Measurements from ENCODE around the gene NSUN4. TPM values are rescaled to one million over a fixed set of nuclear protein-coding genes. Genes with fewer than 3 reads are reported as not detected.
A peak's percentile ranks its signal among the peaks of the same experiment; 100 is the strongest.

Gene NSUN4
- total RNA-seq, 4 donors from 2014 or later, result 23.4 to 40.0 (median 34.9) TPM

DNA sequence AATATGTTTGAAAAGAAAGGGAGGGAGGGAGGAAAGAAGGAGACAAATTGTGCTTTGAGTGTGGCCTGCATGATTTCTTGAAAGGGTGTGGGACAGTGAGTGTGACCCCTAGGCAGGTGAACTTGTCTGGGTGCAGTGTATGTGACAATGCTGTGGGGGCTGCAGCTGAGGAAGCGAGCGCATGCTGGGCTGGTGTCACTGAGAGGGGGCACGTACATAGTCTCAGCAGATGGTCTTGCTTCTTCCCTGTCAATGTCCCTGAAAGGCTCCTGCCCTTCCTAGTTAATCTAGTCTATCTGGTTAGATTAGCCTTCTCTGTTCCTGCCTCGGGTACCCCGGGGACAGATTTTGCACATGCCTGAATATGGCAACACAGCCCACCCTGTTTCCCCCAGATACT, 63.3 kb downstream of the NSUN4 start:
- no peak for DNase-seq
- WGBS, 2 donors, result 91 to 94% methylated on average over 5 of the region's 5 CpGs
- Histone ChIP-seq H3K27ac (no peak overlapping the region), H3K4me3 (replicated peaks in 1 of 3) (no peak overlapping the region), H3K4me1 (peaks cover 32 to 37% of the 10 kb centered on the region in 2 donors), H3K27me3 (no peaks in the 10 kb centered on the region), H3K9me3 (no peaks in the 10 kb centered on the region), H3K36me3 (peaks cover 4 to 5% of the 10 kb centered on the region in 2 donors)
- intact Hi-C loops (cut with DNase I), result no loop called here
- TF ChIP-seq, protein P1, sequence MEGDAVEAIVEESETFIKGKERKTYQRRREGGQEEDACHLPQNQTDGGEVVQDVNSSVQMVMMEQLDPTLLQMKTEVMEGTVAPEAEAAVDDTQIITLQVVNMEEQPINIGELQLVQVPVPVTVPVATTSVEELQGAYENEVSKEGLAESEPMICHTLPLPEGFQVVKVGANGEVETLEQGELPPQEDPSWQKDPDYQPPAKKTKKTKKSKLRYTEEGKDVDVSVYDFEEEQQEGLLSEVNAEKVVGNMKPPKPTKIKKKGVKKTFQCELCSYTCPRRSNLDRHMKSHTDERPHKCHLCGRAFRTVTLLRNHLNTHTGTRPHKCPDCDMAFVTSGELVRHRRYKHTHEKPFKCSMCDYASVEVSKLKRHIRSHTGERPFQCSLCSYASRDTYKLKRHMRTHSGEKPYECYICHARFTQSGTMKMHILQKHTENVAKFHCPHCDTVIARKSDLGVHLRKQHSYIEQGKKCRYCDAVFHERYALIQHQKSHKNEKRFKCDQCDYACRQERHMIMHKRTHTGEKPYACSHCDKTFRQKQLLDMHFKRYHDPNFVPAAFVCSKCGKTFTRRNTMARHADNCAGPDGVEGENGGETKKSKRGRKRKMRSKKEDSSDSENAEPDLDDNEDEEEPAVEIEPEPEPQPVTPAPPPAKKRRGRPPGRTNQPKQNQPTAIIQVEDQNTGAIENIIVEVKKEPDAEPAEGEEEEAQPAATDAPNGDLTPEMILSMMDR (IDR thresholded peaks at IDR 0.05), result no peak
- TF ChIP-seq POLR2A (IDR thresholded peaks at IDR 0.05), result no peak

DNA sequence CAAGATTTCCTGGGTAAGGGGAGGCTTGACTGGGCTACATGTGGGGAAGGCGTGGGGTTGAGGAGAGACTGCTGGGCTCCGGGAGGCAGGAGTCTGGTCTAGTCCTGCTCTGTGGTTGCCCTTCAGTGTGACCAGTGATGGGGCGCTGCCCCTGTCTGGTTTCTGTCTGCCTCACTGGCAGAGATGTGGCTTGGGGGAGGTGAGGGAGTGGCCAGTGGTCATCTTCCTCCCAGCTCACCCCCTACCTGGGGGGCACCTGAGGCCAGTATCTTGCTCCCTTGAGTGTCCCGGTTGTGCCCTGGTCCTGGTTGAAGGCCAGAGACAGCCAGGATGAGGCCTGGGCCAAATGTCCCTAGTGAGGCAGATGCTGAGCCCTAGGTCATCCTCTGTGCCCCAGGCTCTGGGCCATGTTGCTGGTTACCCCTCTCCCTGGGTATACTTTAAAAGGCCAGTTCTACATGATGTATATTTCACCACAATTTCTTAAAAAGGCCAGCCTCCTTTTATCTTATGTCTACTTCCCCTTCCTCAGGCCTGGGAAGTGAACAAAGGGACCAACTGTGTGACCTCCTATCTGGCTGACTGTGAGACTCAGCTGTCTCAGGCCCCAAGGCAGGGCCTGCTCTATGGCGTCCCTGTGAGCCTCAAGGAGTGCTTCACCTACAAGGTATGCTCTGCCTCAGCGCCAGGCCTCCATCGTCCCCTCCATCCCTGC, 64.0 kb downstream of the NSUN4 start:
- Histone ChIP-seq H3K36me3 (peaks cover 7 to 8% of the 10 kb centered on the region in 2 donors), H3K27me3 (no peaks in the 10 kb centered on the region), H3K4me3 (replicated peaks in 1 of 3) (no peak overlapping the region), H3K9me3 (no peaks in the 10 kb centered on the region), H3K27ac (no peak overlapping the region), H3K4me1 (peaks cover 30 to 32% of the 10 kb centered on the region in 2 donors)
- TF ChIP-seq, protein P1 (IDR thresholded peaks at IDR 0.05), result no peak
- TF ChIP-seq POLR2A (IDR thresholded peaks at IDR 0.05), result no peak
- DNase-seq, result no peak
- intact Hi-C loops (cut with DNase I), result no loop called here
- WGBS, 2 donors, result 91 to 92% methylated on average over 6 to 7 of the region's 7 CpGs

DNA sequence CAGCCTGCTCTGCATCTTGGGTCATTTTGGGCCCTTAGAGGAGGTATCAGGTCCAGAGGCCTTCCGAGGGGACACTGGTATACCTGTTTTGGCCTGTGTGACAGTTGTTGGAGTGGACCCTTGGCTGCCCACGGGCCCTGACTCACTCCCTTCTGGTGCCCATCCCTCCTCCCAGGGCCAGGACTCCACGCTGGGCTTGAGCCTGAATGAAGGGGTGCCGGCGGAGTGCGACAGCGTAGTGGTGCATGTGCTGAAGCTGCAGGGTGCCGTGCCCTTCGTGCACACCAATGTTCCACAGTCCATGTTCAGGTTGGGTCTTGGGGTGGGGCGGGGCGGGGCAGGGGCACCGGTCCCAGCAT, 64.6 kb downstream of the NSUN4 start:
- WGBS, 2 donors, result 83 to 90% methylated on average over 1 to 8 of the region's 12 CpGs
- intact Hi-C loops (cut with DNase I), result no loop called here
- H3K9me3 ChIP-seq, result no peaks in the 10 kb centered on the region
- DNase-seq, result no peak
- peaks cover 7 to 8% of the 10 kb centered on the region in 2 donors for H3K36me3 ChIP-seq
- H3K27me3 ChIP-seq, result no peaks in the 10 kb centered on the region
- H3K4me1 ChIP-seq, result peaks cover 25 to 28% of the 10 kb centered on the region in 2 donors
- no peak overlapping the region for H3K27ac ChIP-seq
- H3K4me3 ChIP-seq (replicated peaks in 1 of 3), result no peak overlapping the region
- TF ChIP-seq POLR2A (IDR thresholded peaks at IDR 0.05), result no peak

DNA sequence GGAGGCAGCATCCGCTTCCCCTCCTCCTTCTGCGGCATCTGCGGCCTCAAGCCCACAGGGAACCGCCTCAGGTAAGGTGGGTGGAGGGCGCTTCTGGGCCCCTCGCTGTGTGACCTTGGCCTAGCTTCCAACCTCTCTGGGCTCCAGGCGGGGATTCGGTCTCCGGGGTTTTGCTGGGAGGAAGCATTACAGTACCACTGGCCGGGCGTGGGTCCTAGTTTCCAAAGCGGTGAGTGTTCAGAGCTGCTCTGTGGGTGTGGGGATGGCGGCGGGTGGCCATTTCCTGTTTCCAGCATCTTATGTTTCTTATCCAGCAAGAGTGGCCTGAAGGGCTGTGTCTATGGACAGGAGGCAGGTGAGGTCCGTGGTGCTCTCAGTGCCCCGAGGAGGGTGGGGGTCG, 65.1 kb downstream of the NSUN4 start:
- Histone ChIP-seq H3K36me3 (peaks cover 7 to 10% of the 10 kb centered on the region in 2 donors), H3K27ac (peak overlapping the region in 2 of 3 donors; percentile 43 to 58), H3K4me3 (replicated peaks in 1 of 3) (no peak overlapping the region), H3K4me1 (peaks cover 22 to 24% of the 10 kb centered on the region in 2 donors), H3K27me3 (no peaks in the 10 kb centered on the region), H3K9me3 (no peaks in the 10 kb centered on the region)
- DNase-seq, result no peak
- 80 to 81% methylated on average over 2 to 17 of the region's 17 CpGs for WGBS, 2 donors
- intact Hi-C loops (cut with DNase I), result no loop called here
- TF ChIP-seq, protein P1 (IDR thresholded peaks at IDR 0.05), result no peak
- no peak for TF ChIP-seq POLR2A (IDR thresholded peaks at IDR 0.05)

DNA sequence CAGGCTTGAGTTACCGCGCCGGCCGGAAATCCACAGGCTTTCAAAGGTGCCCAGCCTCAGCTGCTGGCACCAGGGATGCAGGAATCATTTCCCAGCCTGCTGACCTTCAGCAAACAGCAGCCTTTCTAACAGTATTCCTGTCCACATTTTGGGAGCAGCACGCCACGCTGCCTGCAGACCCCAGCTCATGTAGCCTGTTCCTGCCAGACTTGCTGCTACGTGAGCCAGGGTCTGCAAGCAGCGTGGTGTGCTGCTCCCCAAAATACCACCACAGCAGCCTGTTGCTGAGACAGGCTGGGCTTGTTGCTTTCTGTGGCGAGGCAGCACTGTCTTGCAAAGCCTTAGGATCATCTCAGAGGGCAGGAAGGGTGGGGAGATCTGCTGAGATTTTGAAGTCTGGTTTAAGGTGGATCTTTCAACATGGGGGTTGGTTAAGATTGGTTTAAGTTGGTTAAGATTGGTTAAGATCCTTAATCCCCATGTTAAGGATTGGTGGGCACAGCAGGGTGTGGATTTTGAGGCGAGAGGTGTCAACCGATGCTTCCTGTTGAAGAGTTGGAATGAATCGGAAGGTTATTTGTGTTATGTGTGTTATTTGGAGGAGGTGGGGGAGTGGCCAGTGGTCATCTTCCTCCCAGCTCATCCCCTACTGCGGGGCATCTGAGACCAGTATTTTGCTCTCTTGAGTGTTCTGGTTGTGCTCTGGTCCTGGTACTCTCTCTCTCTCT, 66.4 kb downstream of the NSUN4 start:
- H3K9me3 ChIP-seq, result no peaks in the 10 kb centered on the region
- peaks cover 12 to 13% of the 10 kb centered on the region in 2 donors for H3K4me1 ChIP-seq
- no peak for DNase-seq
- H3K36me3 ChIP-seq, result peaks cover 7 to 19% of the 10 kb centered on the region in 2 donors
- WGBS, 2 donors, result 79 to 86% methylated on average over 11 to 13 of the region's 13 CpGs
- no peaks in the 10 kb centered on the region for H3K27me3 ChIP-seq
- no peak overlapping the region for H3K4me3 ChIP-seq (replicated peaks in 1 of 3)
- TF ChIP-seq, protein P1 (IDR thresholded peaks at IDR 0.05), result no peak
- TF ChIP-seq POLR2A (IDR thresholded peaks at IDR 0.05), result no peak
- intact Hi-C loops (cut with DNase I), result no loop called here
- H3K27ac ChIP-seq, result no peak overlapping the region

Measured in thyroid gland (tissue), 4 donors.